Measurements from ENCODE around the gene RPUSD1. TPM values are rescaled to one million over a fixed set of nuclear protein-coding genes. Genes with fewer than 3 reads are reported as not detected.
"Not testable (repeated sequence)": the region's sequence is repeated elsewhere in the genome, so short reads cannot be mapped to it uniquely, and the experiment has no call there.

RPUSD1 gene
- total and polyA plus RNA-seq, 4 donors: 8.2 to 25.6 (median 23.5) TPM

GRCh38 chr16:743794-744500 is 44.2 kb downstream of the RPUSD1 start:
- TF ChIP-seq, protein P1, sequence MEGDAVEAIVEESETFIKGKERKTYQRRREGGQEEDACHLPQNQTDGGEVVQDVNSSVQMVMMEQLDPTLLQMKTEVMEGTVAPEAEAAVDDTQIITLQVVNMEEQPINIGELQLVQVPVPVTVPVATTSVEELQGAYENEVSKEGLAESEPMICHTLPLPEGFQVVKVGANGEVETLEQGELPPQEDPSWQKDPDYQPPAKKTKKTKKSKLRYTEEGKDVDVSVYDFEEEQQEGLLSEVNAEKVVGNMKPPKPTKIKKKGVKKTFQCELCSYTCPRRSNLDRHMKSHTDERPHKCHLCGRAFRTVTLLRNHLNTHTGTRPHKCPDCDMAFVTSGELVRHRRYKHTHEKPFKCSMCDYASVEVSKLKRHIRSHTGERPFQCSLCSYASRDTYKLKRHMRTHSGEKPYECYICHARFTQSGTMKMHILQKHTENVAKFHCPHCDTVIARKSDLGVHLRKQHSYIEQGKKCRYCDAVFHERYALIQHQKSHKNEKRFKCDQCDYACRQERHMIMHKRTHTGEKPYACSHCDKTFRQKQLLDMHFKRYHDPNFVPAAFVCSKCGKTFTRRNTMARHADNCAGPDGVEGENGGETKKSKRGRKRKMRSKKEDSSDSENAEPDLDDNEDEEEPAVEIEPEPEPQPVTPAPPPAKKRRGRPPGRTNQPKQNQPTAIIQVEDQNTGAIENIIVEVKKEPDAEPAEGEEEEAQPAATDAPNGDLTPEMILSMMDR (IDR thresholded peaks at IDR 0.05; ENCODE audit: control extremely low read depth, extremely low read depth): no peak
- H3K9ac ChIP-seq (ENCODE audit: insufficient read depth in 1 of 2, low read length in 2 of 2): no peak overlapping the region
- ATAC-seq (ENCODE audit: insufficient read depth, low FRiP score) (no peak), DNase-seq (no peak)
- peaks cover 0 to 13% (median 5%) of the 10 kb centered on the region in 5 donors for H3K4me1 ChIP-seq (ENCODE audit: control insufficient read depth in 5 of 5, insufficient read depth in 5 of 5, low read length in 5 of 5)
- H3K27ac ChIP-seq (ENCODE audit: low read depth in 1 of 2, low read length in 1 of 2): no peak overlapping the region
- H3K4me3 ChIP-seq: no peak overlapping the region
- peaks cover 0 to 2% (median 0%) of the 10 kb centered on the region in 4 donors for H3K36me3 ChIP-seq (ENCODE audit: control insufficient read depth in 4 of 4, insufficient read depth in 4 of 4, low read length in 4 of 4)
- H3K27me3 ChIP-seq (ENCODE audit: control insufficient read depth in 3 of 3, insufficient read depth in 3 of 3, low read length in 2 of 3): no peaks in the 10 kb centered on the region
- 80 to 82% methylated on average over 21 of the region's 21 CpGs for WGBS, 2 donors
- H3K9me3 ChIP-seq (ENCODE audit: control insufficient read depth in 4 of 4, insufficient read depth in 3 of 4, low read length in 3 of 4): no peaks in the 10 kb centered on the region

- not testable (repeated sequence) for H3K9me3 ChIP-seq (ENCODE audit: control insufficient read depth in 4 of 4, insufficient read depth in 3 of 4, low read length in 3 of 4); ATAC-seq (ENCODE audit: insufficient read depth, low FRiP score); H3K27ac ChIP-seq (ENCODE audit: low read depth in 1 of 2, low read length in 1 of 2); H3K36me3 ChIP-seq (ENCODE audit: control insufficient read depth in 4 of 4, insufficient read depth in 4 of 4, low read length in 4 of 4); H3K9ac ChIP-seq (ENCODE audit: insufficient read depth in 1 of 2, low read length in 2 of 2); H3K4me3 ChIP-seq; DNase-seq; H3K27me3 ChIP-seq (ENCODE audit: control insufficient read depth in 3 of 3, insufficient read depth in 3 of 3, low read length in 2 of 3)
- WGBS, 2 donors: 83 to 90% methylated on average over 14 of the region's 14 CpGs
- H3K4me1 ChIP-seq (ENCODE audit: control insufficient read depth in 5 of 5, insufficient read depth in 5 of 5, low read length in 5 of 5): peaks cover 0 to 13% (median 5%) of the 10 kb centered on the region in 5 donors
Measured at GRCh38 chr16:742894-743293, 45.3 kb downstream of the RPUSD1 start.

DNA sequence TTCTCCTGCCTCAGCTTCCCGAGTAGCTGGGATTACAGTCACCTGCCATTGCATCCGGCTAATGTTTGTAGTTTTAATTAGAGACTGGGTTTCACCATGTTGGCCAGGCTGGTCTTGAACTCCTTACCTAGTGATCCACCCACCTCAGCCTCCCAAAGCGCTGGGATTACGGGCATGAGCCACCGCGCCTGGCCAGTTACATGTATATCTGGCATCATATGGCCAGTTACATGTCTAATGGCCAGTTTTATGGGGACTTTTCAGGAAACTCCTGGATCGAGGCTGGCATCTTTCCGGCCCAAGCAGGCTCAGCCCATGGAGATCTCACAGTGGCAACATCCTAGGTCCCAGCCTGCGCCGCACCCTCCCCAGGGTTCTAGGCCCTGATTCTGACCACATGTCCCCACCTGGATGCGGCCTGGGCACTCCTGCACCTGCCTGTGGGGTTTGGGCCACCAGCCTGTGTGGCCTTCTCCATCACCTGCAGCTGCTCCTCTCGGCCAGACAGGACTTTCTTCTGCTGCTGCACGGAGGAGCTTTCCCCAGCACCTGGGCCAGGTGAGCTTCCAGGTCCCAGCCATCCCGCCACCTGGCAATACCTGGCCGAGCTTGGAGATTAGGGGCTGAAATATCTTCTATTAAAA is 46.1 kb downstream of the RPUSD1 start:
- no peak for DNase-seq

More for the DNA sequence above, 46.1 kb downstream of the RPUSD1 start:
- Histone ChIP-seq H3K27ac (ENCODE audit: low read depth in 1 of 2, low read length in 1 of 2) (no peak overlapping the region), H3K9ac (ENCODE audit: insufficient read depth in 1 of 2, low read length in 2 of 2) (no peak overlapping the region), H3K4me3 (no peak overlapping the region), H3K9me3 (ENCODE audit: control insufficient read depth in 4 of 4, insufficient read depth in 3 of 4, low read length in 3 of 4) (no peaks in the 10 kb centered on the region), H3K36me3 (ENCODE audit: control insufficient read depth in 4 of 4, insufficient read depth in 4 of 4, low read length in 4 of 4) (peaks cover 0 to 9% (median 3%) of the 10 kb centered on the region in 4 donors), H3K27me3 (ENCODE audit: control insufficient read depth in 3 of 3, insufficient read depth in 3 of 3, low read length in 2 of 3) (no peaks in the 10 kb centered on the region), H3K4me1 (ENCODE audit: control insufficient read depth in 5 of 5, insufficient read depth in 5 of 5, low read length in 5 of 5) (peaks cover 0 to 13% (median 5%) of the 10 kb centered on the region in 5 donors)
- TF ChIP-seq, protein P1 (IDR thresholded peaks at IDR 0.05; ENCODE audit: control extremely low read depth, extremely low read depth): no peak
- 91 to 95% methylated on average over 15 of the region's 15 CpGs for WGBS, 2 donors
- no peak for ATAC-seq (ENCODE audit: insufficient read depth, low FRiP score)

Data from lung (tissue), 12 donors.